Measurements from ENCODE around the gene PDZD2. TPM values are rescaled to one million over a fixed set of nuclear protein-coding genes. Genes with fewer than 3 reads are reported as not detected.

The PDZD2 gene
- total RNA-seq, 1 experiment from 2014 or later = not detected

- CTCF ChIA-PET = no interaction called here
Measured at GRCh38 chr5:31987985-31988710, 349.2 kb downstream of the PDZD2 start.

GRCh38 chr5:31990081-31990650 lies 351.2 kb downstream of the PDZD2 start:
- intact Hi-C loops (cut with micrococcal nuclease; ENCODE audit: unreplicated experiment) = no loop called here
- no peaks in the 10 kb centered on the region for H4K20me1 ChIP-seq (ENCODE audit: insufficient read depth)

More at GRCh38 chr5:31987985-31988710, 349.2 kb downstream of the PDZD2 start:
- no peaks in the 10 kb centered on the region for H3K79me2 ChIP-seq (ENCODE audit: low read depth)
- no peak for TF ChIP-seq CTCF (conservative IDR thresholded peaks at IDR 0.05)
- TF ChIP-seq EZH2 (IDR thresholded peaks at IDR 0.05; ENCODE audit: low read depth) = no peak
- H3K4me2 ChIP-seq = no peak overlapping the region
- H3K36me3 ChIP-seq (ENCODE audit: low read depth) = no peaks in the 10 kb centered on the region
- H3K4me1 ChIP-seq (replicated peaks; ENCODE audit: insufficient read depth) = no peaks in the 10 kb centered on the region
- no peak overlapping the region for H3K27ac ChIP-seq
- no TSS peak for BruUV-seq (replicated peaks)
- H2AFZ ChIP-seq = no peak overlapping the region
- no peak overlapping the region for H3K4me3 ChIP-seq
- peak in 1 of 2 experiments; percentile 46 for DNase-seq
- no peaks in the 10 kb centered on the region for H3F3A ChIP-seq (ENCODE audit: insufficient read depth, low read depth)
- no peaks in the 10 kb centered on the region for H4K20me1 ChIP-seq (ENCODE audit: insufficient read depth)
- H3K9me2 ChIP-seq (ENCODE audit: insufficient read depth) = no peaks in the 10 kb centered on the region
- peaks cover 93% of the 10 kb centered on the region for H3K27me3 ChIP-seq (ENCODE audit: insufficient read depth, low read depth)
- H3K9me3 ChIP-seq (ENCODE audit: insufficient read depth, low read depth) = no peaks in the 10 kb centered on the region
- POLR2A ChIA-PET (ENCODE audit: unreplicated experiment) = no interaction called here
- intact Hi-C loops (cut with micrococcal nuclease; ENCODE audit: unreplicated experiment) = no loop called here

GRCh38 chr5:31990701-31991110 lies 351.8 kb downstream of the PDZD2 start:
- H3K4me1 ChIP-seq (replicated peaks; ENCODE audit: insufficient read depth) = no peaks in the 10 kb centered on the region
- no peaks in the 10 kb centered on the region for H3K79me2 ChIP-seq (ENCODE audit: low read depth)
- TF ChIP-seq CTCF (conservative IDR thresholded peaks at IDR 0.05) (no peak), EZH2 (IDR thresholded peaks at IDR 0.05; ENCODE audit: low read depth) (no peak)
- H3F3A ChIP-seq (ENCODE audit: insufficient read depth, low read depth) = no peaks in the 10 kb centered on the region
- peaks cover 82% of the 10 kb centered on the region for H3K27me3 ChIP-seq (ENCODE audit: insufficient read depth, low read depth)
- H3K9me3 ChIP-seq (ENCODE audit: insufficient read depth, low read depth) = no peaks in the 10 kb centered on the region
- ChIA-PET POLR2A (ENCODE audit: unreplicated experiment) (no interaction called here), CTCF (no interaction called here)
- DNase-seq = no peak
- H3K9me2 ChIP-seq (ENCODE audit: insufficient read depth) = no peaks in the 10 kb centered on the region
- H4K20me1 ChIP-seq (ENCODE audit: insufficient read depth) = no peaks in the 10 kb centered on the region
- H3K4me3 ChIP-seq = no peak overlapping the region
- no peak overlapping the region for H3K27ac ChIP-seq
- no TSS peak for BruUV-seq (replicated peaks)
- H2AFZ ChIP-seq = no peak overlapping the region
- intact Hi-C loops (cut with micrococcal nuclease; ENCODE audit: unreplicated experiment) = no loop called here
- no peak overlapping the region for H3K4me2 ChIP-seq
- H3K36me3 ChIP-seq (ENCODE audit: low read depth) = no peaks in the 10 kb centered on the region

More at GRCh38 chr5:31990081-31990650, 351.2 kb downstream of the PDZD2 start:
- Histone ChIP-seq H3K27me3 (ENCODE audit: insufficient read depth, low read depth) (peaks cover 80% of the 10 kb centered on the region), H2AFZ (no peak overlapping the region), H3K4me3 (no peak overlapping the region), H3K27ac (no peak overlapping the region), H3K36me3 (ENCODE audit: low read depth) (no peaks in the 10 kb centered on the region), H3F3A (ENCODE audit: insufficient read depth, low read depth) (no peaks in the 10 kb centered on the region), H3K79me2 (ENCODE audit: low read depth) (no peaks in the 10 kb centered on the region), H3K4me1 (replicated peaks; ENCODE audit: insufficient read depth) (no peaks in the 10 kb centered on the region), H3K4me2 (no peak overlapping the region), H3K9me3 (ENCODE audit: insufficient read depth, low read depth) (no peaks in the 10 kb centered on the region), H3K9me2 (ENCODE audit: insufficient read depth) (no peaks in the 10 kb centered on the region)
- ChIA-PET POLR2A (ENCODE audit: unreplicated experiment) (no interaction called here), CTCF (no interaction called here)
- no peak for DNase-seq
- no TSS peak for BruUV-seq (replicated peaks)
- no peak for TF ChIP-seq CTCF (conservative IDR thresholded peaks at IDR 0.05)
- TF ChIP-seq EZH2 (IDR thresholded peaks at IDR 0.05; ENCODE audit: low read depth) = no peak

All from PC-9 (cell line).